BLaER1 (cell line): ENCODE data around the gene TPO.

ENCODE experiments used
- H3K27ac ChIP-seq: shearing (Covaris generic); formaldehyde crosslinking; 2 replicates; pipeline ENCODE4 v1.8.1; 2022
- H3K27me3 ChIP-seq: shearing (Covaris generic); formaldehyde crosslinking; 2 replicates; pipeline ENCODE4 v1.8.1; 2022
- H3K36me3 ChIP-seq: shearing (Covaris generic); formaldehyde crosslinking; 2 replicates; pipeline ENCODE4 v1.8.1; 2022
- H3K4me1 ChIP-seq: shearing (Covaris generic); formaldehyde crosslinking; 2 replicates; pipeline ENCODE4 v1.8.1; 2022
- H3K4me2 ChIP-seq: shearing (Covaris generic); formaldehyde crosslinking; 2 replicates; pipeline ENCODE4 v1.8.1; 2022
- H3K4me3 ChIP-seq: shearing (Covaris generic); formaldehyde crosslinking; 2 replicates; pipeline ENCODE4 v1.8.1; 2022
- H3K9ac ChIP-seq: shearing (Covaris generic); formaldehyde crosslinking; 2 replicates; pipeline ENCODE4 v1.8.1; 2022
- H3K9me3 ChIP-seq: shearing (Covaris generic); formaldehyde crosslinking; 2 replicates; pipeline ENCODE4 v1.8.1; 2022
- H4K20me1 ChIP-seq: shearing (Covaris generic); formaldehyde crosslinking; 2 replicates; pipeline ENCODE4 v1.8.1; 2022
- Cebpa-rat ChIP-seq: shearing (Covaris generic); IDR thresholded peaks from 2 replicates; pipeline ENCODE4 v1.8.1; 2022

The TPO gene

GRCh38 chr2:1581965-1582625 is 168.8 kb downstream of the TPO start:
- Histone ChIP-seq H3K4me3 (no peak overlapping the region), H4K20me1 (peaks cover 39% of the 10 kb centered on the region), H3K27ac (no peak overlapping the region), H3K4me2 (no peak overlapping the region), H3K4me1 (peaks cover 21% of the 10 kb centered on the region), H3K36me3 (no peaks in the 10 kb centered on the region), H3K9ac (no peak overlapping the region), H3K27me3 (no peaks in the 10 kb centered on the region; the same call in 1 of the 2 replicates), H3K9me3 (no peaks in the 10 kb centered on the region)
- no peak for TF ChIP-seq Cebpa-rat

GRCh38 chr2:1582891-1583341 is 169.7 kb downstream of the TPO start:
- Histone ChIP-seq H3K27me3 (no peaks in the 10 kb centered on the region; the same call in 1 of the 2 replicates), H3K36me3 (no peaks in the 10 kb centered on the region), H3K4me3 (no peak overlapping the region), H3K4me2 (no peak overlapping the region), H3K9me3 (no peaks in the 10 kb centered on the region), H4K20me1 (peaks cover 39% of the 10 kb centered on the region), H3K9ac (no peak overlapping the region), H3K27ac (no peak overlapping the region), H3K4me1 (peaks cover 21% of the 10 kb centered on the region)
- TF ChIP-seq Cebpa-rat: no peak

GRCh38 chr2:1584051-1584531 is 170.8 kb downstream of the TPO start:
- Histone ChIP-seq H3K27me3 (no peaks in the 10 kb centered on the region; the same call in 1 of the 2 replicates), H3K4me1 (peaks cover 26% of the 10 kb centered on the region), H3K9me3 (no peaks in the 10 kb centered on the region), H3K36me3 (no peaks in the 10 kb centered on the region), H3K27ac (no peak overlapping the region), H3K4me3 (no peak overlapping the region), H3K4me2 (no peak overlapping the region), H3K9ac (no peak overlapping the region), H4K20me1 (peaks cover 43% of the 10 kb centered on the region)
- TF ChIP-seq Cebpa-rat: no peak

GRCh38 chr2:1584691-1585485 is 171.6 kb downstream of the TPO start:
- peaks cover 34% of the 10 kb centered on the region for H3K4me1 ChIP-seq
- no peak overlapping the region for H3K9ac ChIP-seq
- no peak overlapping the region for H3K4me2 ChIP-seq
- H3K36me3 ChIP-seq: no peaks in the 10 kb centered on the region
- peaks cover 46% of the 10 kb centered on the region for H4K20me1 ChIP-seq
- H3K27ac ChIP-seq: no peak overlapping the region
- no peak overlapping the region for H3K4me3 ChIP-seq
- no peaks in the 10 kb centered on the region for H3K9me3 ChIP-seq
- no peak for TF ChIP-seq Cebpa-rat
- no peaks in the 10 kb centered on the region; the same call in 1 of the 2 replicates for H3K27me3 ChIP-seq

DNA sequence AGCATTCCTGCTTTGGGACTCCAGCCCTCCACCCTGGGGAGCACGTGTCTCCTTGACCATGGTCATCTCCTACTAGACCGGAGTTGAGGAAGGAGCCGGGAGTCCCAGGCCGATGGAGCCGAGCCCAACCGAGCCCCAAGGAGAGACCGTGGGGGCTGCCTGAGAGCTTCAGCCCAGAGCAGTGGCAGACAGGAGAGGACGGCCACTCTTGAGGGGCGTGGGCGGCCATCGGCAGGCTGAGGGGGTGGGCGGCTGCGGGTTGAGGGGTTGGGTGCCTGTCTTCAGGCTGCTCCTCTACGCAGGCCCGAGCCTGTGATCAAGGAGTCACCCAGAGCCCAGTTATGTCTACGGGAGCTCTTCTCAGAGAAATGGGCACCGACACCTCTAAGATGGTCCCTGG is 172.4 kb downstream of the TPO start:
- H4K20me1 ChIP-seq: peaks cover 46% of the 10 kb centered on the region
- H3K27ac ChIP-seq: no peak overlapping the region
- no peak for TF ChIP-seq Cebpa-rat
- H3K36me3 ChIP-seq: no peaks in the 10 kb centered on the region
- H3K4me1 ChIP-seq: peaks cover 42% of the 10 kb centered on the region
- no peak overlapping the region for H3K4me2 ChIP-seq
- H3K9me3 ChIP-seq: no peaks in the 10 kb centered on the region
- H3K27me3 ChIP-seq: no peaks in the 10 kb centered on the region; the same call in 1 of the 2 replicates
- H3K4me3 ChIP-seq: no peak overlapping the region
- no peak overlapping the region for H3K9ac ChIP-seq

DNA sequence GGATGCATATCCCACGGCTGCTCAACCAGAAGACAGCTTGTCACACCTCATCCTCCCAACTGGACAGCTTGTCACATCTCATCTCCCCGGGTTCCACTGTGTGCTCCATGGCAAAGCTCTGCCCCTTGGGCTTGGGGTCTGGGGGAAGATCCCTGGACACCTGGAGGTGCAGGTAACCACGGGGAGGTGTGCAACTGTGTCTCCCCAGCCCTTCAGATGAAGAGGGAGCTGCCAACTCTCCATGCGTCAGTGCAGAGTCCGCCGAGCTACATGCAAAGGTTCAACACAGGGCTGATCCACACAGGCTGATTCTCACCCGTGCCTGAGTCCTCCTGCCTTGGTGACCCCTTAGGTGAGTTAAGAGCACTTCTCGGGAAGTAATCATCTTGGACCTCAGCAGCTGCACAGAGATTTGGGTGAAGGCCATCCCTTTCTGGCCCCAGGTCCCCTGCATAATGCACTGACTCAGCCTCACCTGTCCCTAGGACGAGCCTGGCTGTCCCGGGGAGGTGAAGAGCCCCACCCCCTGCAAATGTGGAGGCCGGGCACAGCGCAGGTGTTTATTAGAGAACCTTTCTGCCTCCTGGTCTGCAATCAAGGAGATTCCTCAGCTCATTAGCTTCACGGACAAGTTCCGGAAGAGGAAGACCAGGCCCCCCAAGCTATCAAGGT is 173.1 kb downstream of the TPO start:
- peaks cover 49% of the 10 kb centered on the region for H3K4me1 ChIP-seq
- H3K4me3 ChIP-seq: no peak overlapping the region
- no peak overlapping the region for H3K9ac ChIP-seq
- H3K27me3 ChIP-seq: no peaks in the 10 kb centered on the region; the same call in 1 of the 2 replicates
- H4K20me1 ChIP-seq: peaks cover 49% of the 10 kb centered on the region
- H3K27ac ChIP-seq: no peak overlapping the region
- no peaks in the 10 kb centered on the region for H3K36me3 ChIP-seq
- H3K4me2 ChIP-seq: peak overlapping the region; percentile 41
- TF ChIP-seq Cebpa-rat: no peak
- H3K9me3 ChIP-seq: no peaks in the 10 kb centered on the region

DNA sequence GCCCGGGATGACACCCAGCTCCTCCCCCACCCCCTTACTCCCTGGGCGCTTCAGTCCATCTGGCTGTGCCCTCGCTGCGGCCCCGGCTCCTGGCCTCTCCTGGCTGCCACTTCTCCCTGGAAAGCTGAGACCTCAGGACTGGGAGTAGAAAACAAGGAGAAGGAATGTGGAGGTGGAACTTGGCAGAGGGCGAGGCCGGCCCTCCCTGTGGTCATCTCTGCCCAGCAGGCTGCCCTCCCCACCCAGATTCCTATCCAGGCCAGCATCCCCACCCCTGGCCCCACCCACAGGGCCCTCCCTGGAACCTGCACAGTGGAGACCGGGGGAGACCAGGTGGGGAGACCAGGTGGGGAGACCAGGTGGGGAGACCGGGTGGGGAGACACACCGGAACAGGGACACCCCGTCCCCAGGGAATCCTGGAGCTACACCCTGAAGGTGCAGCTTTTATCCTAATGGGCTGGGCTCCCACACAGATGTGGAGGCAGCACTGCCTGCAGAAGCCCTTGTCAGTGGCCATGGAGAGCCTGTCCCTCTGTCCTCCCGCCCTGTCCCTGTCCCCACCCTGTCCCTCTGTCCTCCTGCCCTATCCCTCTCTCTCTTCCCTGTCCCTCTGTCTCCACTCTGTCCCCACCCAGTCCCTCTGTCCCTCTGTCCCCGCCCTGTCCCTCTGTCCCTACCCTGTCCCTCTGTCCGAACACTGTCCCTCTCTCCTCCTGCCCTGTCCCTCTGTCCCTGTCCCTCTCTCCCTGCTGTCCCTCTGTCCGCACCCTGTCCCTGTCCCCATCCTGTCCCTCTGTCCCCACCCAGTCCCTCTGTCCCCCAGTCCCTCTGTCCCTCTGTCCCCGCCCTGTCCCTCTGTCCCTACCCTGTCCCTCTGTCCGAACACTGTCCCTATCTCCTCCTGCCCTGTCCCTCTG is 173.9 kb downstream of the TPO start:
- Histone ChIP-seq H3K27ac (no peak overlapping the region), H3K4me1 (peaks cover 57% of the 10 kb centered on the region), H3K9ac (no peak overlapping the region), H3K4me2 (peak overlapping the region; percentile 41; the same call in 1 of the 2 replicates), H3K4me3 (no peak overlapping the region), H3K9me3 (no peaks in the 10 kb centered on the region), H3K27me3 (no peaks in the 10 kb centered on the region; the same call in 1 of the 2 replicates), H4K20me1 (peaks cover 50% of the 10 kb centered on the region), H3K36me3 (no peaks in the 10 kb centered on the region)
- TF ChIP-seq Cebpa-rat: no peak

DNA sequence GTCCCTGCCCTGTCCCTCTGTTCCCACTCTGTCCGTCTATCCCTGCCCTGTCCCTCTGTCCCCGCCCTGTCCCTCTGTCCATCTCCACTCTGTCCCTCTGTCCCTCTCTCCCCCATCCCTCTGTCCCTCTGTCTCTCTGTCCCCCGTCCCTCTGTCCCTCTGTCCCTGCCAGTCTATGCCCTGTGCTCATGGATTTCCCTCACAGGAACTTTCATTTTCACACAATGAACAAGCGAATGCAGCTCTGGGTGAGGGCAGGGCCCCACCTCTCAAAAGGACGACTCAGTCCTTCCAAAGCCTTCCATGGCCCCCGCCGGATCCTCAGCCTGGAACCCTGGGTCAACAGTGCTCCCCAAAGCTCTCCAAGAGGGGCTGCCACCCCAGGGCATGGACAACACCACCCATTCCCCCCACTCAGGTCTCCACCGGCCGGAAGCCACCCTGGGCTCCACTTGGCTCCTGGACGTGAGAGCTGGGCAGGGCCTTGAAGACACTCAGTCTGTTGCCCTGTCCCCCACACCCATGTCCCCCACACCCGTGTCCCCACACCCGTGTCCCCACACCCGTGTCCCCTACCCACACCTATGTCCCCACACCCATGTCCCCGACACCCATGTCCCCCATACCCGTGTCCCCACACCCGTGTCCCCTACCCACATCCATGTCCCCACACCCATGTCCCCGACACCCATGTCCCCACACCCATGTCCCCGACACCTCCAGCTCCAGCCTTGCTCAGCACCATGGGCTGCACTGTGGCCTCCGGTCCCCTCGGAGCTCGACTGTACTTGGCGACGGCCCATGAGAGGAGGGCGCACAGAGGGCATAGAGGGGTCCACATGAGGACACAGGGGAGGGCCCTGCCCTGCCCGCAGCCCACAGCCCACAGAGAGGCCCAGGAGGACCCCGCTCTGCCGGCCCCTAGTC is 175.1 kb downstream of the TPO start:
- H3K4me1 ChIP-seq: peaks cover 61% of the 10 kb centered on the region
- H3K4me3 ChIP-seq: no peak overlapping the region
- H4K20me1 ChIP-seq: peaks cover 43% of the 10 kb centered on the region
- no peak overlapping the region for H3K27ac ChIP-seq
- no peaks in the 10 kb centered on the region for H3K9me3 ChIP-seq
- no peaks in the 10 kb centered on the region; the same call in 1 of the 2 replicates for H3K27me3 ChIP-seq
- H3K36me3 ChIP-seq: no peaks in the 10 kb centered on the region
- H3K9ac ChIP-seq: no peak overlapping the region
- no peak for TF ChIP-seq Cebpa-rat
- peak overlapping the region; percentile 62 for H3K4me2 ChIP-seq
